Measurements from ENCODE around the gene EFCAB8.

- TF ChIP-seq, protein P1, sequence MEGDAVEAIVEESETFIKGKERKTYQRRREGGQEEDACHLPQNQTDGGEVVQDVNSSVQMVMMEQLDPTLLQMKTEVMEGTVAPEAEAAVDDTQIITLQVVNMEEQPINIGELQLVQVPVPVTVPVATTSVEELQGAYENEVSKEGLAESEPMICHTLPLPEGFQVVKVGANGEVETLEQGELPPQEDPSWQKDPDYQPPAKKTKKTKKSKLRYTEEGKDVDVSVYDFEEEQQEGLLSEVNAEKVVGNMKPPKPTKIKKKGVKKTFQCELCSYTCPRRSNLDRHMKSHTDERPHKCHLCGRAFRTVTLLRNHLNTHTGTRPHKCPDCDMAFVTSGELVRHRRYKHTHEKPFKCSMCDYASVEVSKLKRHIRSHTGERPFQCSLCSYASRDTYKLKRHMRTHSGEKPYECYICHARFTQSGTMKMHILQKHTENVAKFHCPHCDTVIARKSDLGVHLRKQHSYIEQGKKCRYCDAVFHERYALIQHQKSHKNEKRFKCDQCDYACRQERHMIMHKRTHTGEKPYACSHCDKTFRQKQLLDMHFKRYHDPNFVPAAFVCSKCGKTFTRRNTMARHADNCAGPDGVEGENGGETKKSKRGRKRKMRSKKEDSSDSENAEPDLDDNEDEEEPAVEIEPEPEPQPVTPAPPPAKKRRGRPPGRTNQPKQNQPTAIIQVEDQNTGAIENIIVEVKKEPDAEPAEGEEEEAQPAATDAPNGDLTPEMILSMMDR (IDR thresholded peaks at IDR 0.05; ENCODE audit: low read depth, low read length) = no peak
- no peak for TF ChIP-seq POLR2A (IDR thresholded peaks at IDR 0.05; ENCODE audit: extremely low read depth, insufficient read length)
These were observed 107.7 kb downstream of the EFCAB8 start for GRCh38 chr20:32966382-32966781.

Measured in NB4 (cell line).